HG02885 (cell line): ENCODE results near the gene KMT5C.
"Not testable (repeated sequence)": the region's sequence is repeated elsewhere in the genome, so short reads cannot be mapped to it uniquely, and the experiment has no call there.

Source experiments
- ATAC-seq: cut with Tn5 transposase; IDR thresholded peaks from one replicate; pipeline ENCODE4 v1.9.1; 2021; ENCODE audit warnings: mild to moderate bottlenecking; ENCODE audit not compliant: unreplicated experiment, poor library complexity

The KMT5C gene

GRCh38 chr19:55315956-55316525, 23.6 kb upstream of the KMT5C start:
- no peak for ATAC-seq

GRCh38 chr19:55316646-55317045, 23.0 kb upstream of the KMT5C start:
- no peak for ATAC-seq

GRCh38 chr19:55319785-55320184, 19.9 kb upstream of the KMT5C start:
- ATAC-seq, result no peak

- ATAC-seq, result no peak
Observed at GRCh38 chr19:55320844-55321419, 18.7 kb upstream of the KMT5C start.

GRCh38 chr19:55321466-55322137, 18.1 kb upstream of the KMT5C start:
- ATAC-seq, result no peak

GRCh38 chr19:55322204-55322885, 17.3 kb upstream of the KMT5C start:
- ATAC-seq, result no peak

GRCh38 chr19:55324662-55325061, 15.0 kb upstream of the KMT5C start:
- no peak for ATAC-seq

- ATAC-seq, result no peak
Observed at GRCh38 chr19:55325172-55325571, 14.5 kb upstream of the KMT5C start, which contains the start of gene TMEM150B. Gene TMEM150B, minus strand, starts transcription at chr19:55325341. Its CDS starts 4,305 bp downstream, at chr19:55321036.

GRCh38 chr19:55328774-55329318, 10.8 kb upstream of the KMT5C start:
- ATAC-seq, result not testable (repeated sequence)

GRCh38 chr19:55329791-55330190, 9.9 kb upstream of the KMT5C start:
- not testable (repeated sequence) for ATAC-seq

GRCh38 chr19:55333870-55334269, 5.8 kb upstream of the KMT5C start:
- no peak for ATAC-seq

GRCh38 chr19:55336101-55336500, 3.6 kb upstream of the KMT5C start:
- no peak for ATAC-seq

GRCh38 chr19:55339889-55340783, 460 bp downstream of the KMT5C start:
- ATAC-seq, result no peak

- ATAC-seq, result no peak
Observed at GRCh38 chr19:55340784-55341147, 1.1 kb downstream of the KMT5C start.

- no peak for ATAC-seq
Observed at GRCh38 chr19:55341171-55341588, 1.5 kb downstream of the KMT5C start.

GRCh38 chr19:55341595-55342531, 2.2 kb downstream of the KMT5C start:
- ATAC-seq, result no peak

- no peak for ATAC-seq
Observed at GRCh38 chr19:55344444-55344843, 4.8 kb downstream of the KMT5C start.

- no peak for ATAC-seq
Observed at GRCh38 chr19:55345101-55345817, 5.6 kb downstream of the KMT5C start.
